Spinal cord (tissue), 4 donors: ENCODE results near the gene C16orf86. TPM values are rescaled to one million over a fixed set of nuclear protein-coding genes. Genes with fewer than 3 reads are reported as not detected.

ENCODE experiments used
- polyA plus RNA-seq, 2 donors: library from polyadenylated mRNA; unstranded; fragments of 120-200 nt; gene quantifications; one replicate each; pipeline ENCODE4 v1.2.1, GENCODE V29; 2013; ENCODE audit not compliant: insufficient read length in 2 of 2
- total RNA-seq, 2 donors: library from RNA; depleted of rRNA in 1 of 2; stranded (reverse); fragments of 120-200 nt in 1 of 2; fragments of >200 nt in 1 of 2; gene quantifications; one replicate each; pipeline versions ENCODE4 v1.2.3 to v1.2.4, GENCODE V29; 2013 to 2014

C16orf86 gene
- total and polyA plus RNA-seq, 4 donors: 2.8 to 6.9 (median 5.2) TPM

Other genes starting within 250 kb of the C16orf86 start
- 1 to 10 TPM; 3.0 to 4.6 TPM for gene HSD11B2, start 235.7 kb upstream of the C16orf86 start, total RNA-seq
- gene HSD11B2, start 235.7 kb upstream of the C16orf86 start, polyA plus RNA-seq: 1 to 10 TPM; 5.7 to 9.3 TPM
- 100 to 1,000 TPM in 1 of 2 donors, 10 to 100 TPM in 1; 97.3 to 113 TPM for gene ATP6V0D1, start 185.7 kb upstream of the C16orf86 start, total RNA-seq
- 100 to 1,000 TPM; 174 to 177 TPM for gene ATP6V0D1, start 185.7 kb upstream of the C16orf86 start, polyA plus RNA-seq
- not detected for gene AGRP, start 183.3 kb upstream of the C16orf86 start, total RNA-seq
- gene AGRP, start 183.3 kb upstream of the C16orf86 start, polyA plus RNA-seq: under 1 TPM; 0.35 to 0.56 TPM
- gene RIPOR1, start 138.0 kb upstream of the C16orf86 start, total RNA-seq: 10 to 100 TPM; 33.1 to 46.3 TPM
- gene RIPOR1, start 138.0 kb upstream of the C16orf86 start, polyA plus RNA-seq: 100 to 1,000 TPM in 1 of 2 donors, 10 to 100 TPM in 1; 80.3 to 105 TPM
- gene CTCF, start 104.3 kb upstream of the C16orf86 start, total RNA-seq: 10 to 100 TPM; 39.7 to 44.0 TPM
- gene CTCF, start 104.3 kb upstream of the C16orf86 start, polyA plus RNA-seq: 10 to 100 TPM; 59.2 to 65.1 TPM
- 1 to 10 TPM; 2.0 to 3.4 TPM for gene CARMIL2, start 21.7 kb upstream of the C16orf86 start, total RNA-seq
- gene CARMIL2, start 21.7 kb upstream of the C16orf86 start, polyA plus RNA-seq: 10 to 100 TPM; 37.6 to 40.0 TPM
- gene ACD, start 6.6 kb upstream of the C16orf86 start, total RNA-seq: 10 to 100 TPM; 15.8 to 23.9 TPM
- 10 to 100 TPM; 39.7 to 49.3 TPM for gene ACD, start 6.6 kb upstream of the C16orf86 start, polyA plus RNA-seq
- gene PARD6A, start 5.9 kb upstream of the C16orf86 start, total RNA-seq: 1 to 10 TPM; 7.2 to 8.3 TPM
- 10 to 100 TPM; 20.5 to 20.9 TPM for gene PARD6A, start 5.9 kb upstream of the C16orf86 start, polyA plus RNA-seq
- gene ENKD1, start 64 bp upstream of the C16orf86 start, total RNA-seq: 10 to 100 TPM in 1 of 2 donors, 1 to 10 TPM in 1; 9.5 to 29.4 TPM
- 10 to 100 TPM; 28.9 to 30.2 TPM for gene ENKD1, start 64 bp upstream of the C16orf86 start, polyA plus RNA-seq
- 10 to 100 TPM; 26.1 to 26.8 TPM for gene GFOD2, start 52.5 kb downstream of the C16orf86 start, total RNA-seq
- 10 to 100 TPM; 48.0 to 56.0 TPM for gene GFOD2, start 52.5 kb downstream of the C16orf86 start, polyA plus RNA-seq
- gene RANBP10, start 139.7 kb downstream of the C16orf86 start, total RNA-seq: 1 to 10 TPM; 6.7 to 8.2 TPM
- gene RANBP10, start 139.7 kb downstream of the C16orf86 start, polyA plus RNA-seq: 10 to 100 TPM; 15.9 to 25.6 TPM
- 10 to 100 TPM in 1 of 2 donors, 1 to 10 TPM in 1; 4.3 to 11.7 TPM for gene TSNAXIP1, start 140.1 kb downstream of the C16orf86 start, total RNA-seq
- 10 to 100 TPM; 14.9 to 20.0 TPM for gene TSNAXIP1, start 140.1 kb downstream of the C16orf86 start, polyA plus RNA-seq
- 10 to 100 TPM; 22.4 to 39.7 TPM for gene THAP11, start 175.5 kb downstream of the C16orf86 start, total RNA-seq
- 10 to 100 TPM; 31.3 to 34.9 TPM for gene THAP11, start 175.5 kb downstream of the C16orf86 start, polyA plus RNA-seq
- 10 to 100 TPM; 47.7 to 82.6 TPM for gene NUTF2, start 180.1 kb downstream of the C16orf86 start, total RNA-seq
- gene NUTF2, start 180.1 kb downstream of the C16orf86 start, polyA plus RNA-seq: 100 to 1,000 TPM; 138 to 150 TPM
- gene CENPT, start 180.9 kb downstream of the C16orf86 start, total RNA-seq: 10 to 100 TPM; 22.1 to 50.8 TPM
- 10 to 100 TPM; 60.0 to 79.2 TPM for gene CENPT, start 180.9 kb downstream of the C16orf86 start, polyA plus RNA-seq
- gene EDC4, start 206.2 kb downstream of the C16orf86 start, total RNA-seq: 10 to 100 TPM; 40.8 to 46.7 TPM
- gene EDC4, start 206.2 kb downstream of the C16orf86 start, polyA plus RNA-seq: 10 to 100 TPM; 92.0 to 97.9 TPM
- 1 to 10 TPM in 1 of 2 donors, under 1 TPM in 1; 0.89 to 2.5 TPM for gene NRN1L, start 218.1 kb downstream of the C16orf86 start, total RNA-seq
- 1 to 10 TPM; 1.4 to 1.6 TPM for gene NRN1L, start 218.1 kb downstream of the C16orf86 start, polyA plus RNA-seq
- 10 to 100 TPM in 1 of 2 donors, 1 to 10 TPM in 1; 8.7 to 18.3 TPM for gene PSKH1, start 226.4 kb downstream of the C16orf86 start, total RNA-seq
- 10 to 100 TPM; 31.7 TPM for gene PSKH1, start 226.4 kb downstream of the C16orf86 start, polyA plus RNA-seq